HG03045 (cell line): ENCODE measurements around the gene SEMA3E.
"Not testable (repeated sequence)": the region's sequence is repeated elsewhere in the genome, so short reads cannot be mapped to it uniquely, and the experiment has no call there.

Source experiments
- ATAC-seq: cut with Tn5 transposase; IDR thresholded peaks from one replicate; pipeline ENCODE4 v1.9.1; 2021; ENCODE audit warnings: mild to moderate bottlenecking, moderate library complexity; ENCODE audit not compliant: unreplicated experiment

Gene SEMA3E

DNA sequence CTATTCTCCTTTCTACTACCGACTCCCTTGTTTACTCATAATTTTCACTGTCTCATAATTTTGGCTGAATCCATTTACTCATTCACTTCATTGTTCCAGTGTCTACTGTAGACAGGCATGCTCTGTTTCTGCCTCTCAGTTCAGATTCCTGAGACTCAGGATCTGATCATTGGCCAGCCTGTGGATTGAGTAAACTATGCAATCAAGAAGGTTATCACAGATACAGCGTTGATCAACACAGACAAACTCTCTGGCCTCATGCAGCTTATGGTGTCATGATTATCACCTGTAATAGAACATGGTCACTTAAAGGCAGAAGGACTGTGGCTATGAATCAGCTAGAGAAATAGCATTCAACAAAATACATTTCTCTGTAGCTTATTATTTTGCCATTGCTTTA is 86.0 kb downstream of the SEMA3E start:
- no peak for ATAC-seq

DNA sequence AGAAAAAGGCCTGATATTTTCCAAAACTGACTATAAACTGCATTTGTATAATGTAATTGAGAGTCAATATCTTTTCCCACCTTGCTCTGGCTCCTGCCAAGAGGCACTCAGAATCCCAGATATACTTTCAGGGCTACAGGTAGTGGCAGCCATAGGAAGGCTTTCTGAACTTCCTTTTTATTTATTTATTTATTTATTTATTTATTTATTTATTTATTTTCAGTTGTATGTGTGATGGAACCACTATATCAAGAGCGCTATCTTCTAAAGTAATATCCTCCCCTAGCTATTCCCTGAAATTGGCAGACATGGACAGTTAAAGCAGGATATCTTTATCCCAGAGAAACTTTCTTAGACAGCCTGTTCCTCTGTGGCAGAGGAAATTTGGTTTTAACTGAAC is 86.7 kb downstream of the SEMA3E start:
- ATAC-seq = no peak

DNA sequence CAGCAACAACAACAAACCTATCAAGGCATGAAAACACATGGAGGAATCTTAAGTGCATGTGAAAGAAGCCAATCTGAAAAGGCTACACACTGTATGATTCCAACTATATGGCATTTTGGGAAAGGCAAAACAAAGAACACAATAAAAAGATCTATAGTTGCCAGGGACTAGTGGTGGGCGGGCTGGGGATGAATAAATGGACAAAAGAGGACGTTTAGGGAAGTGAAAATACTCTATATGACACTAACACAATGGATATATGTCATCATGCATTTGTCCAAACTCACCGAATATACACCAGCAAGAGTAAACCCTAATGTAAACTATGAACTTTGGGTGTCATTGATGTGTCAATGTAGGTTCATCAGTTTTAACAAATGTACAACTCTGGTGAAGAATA is 89.1 kb downstream of the SEMA3E start:
- ATAC-seq = no peak

DNA sequence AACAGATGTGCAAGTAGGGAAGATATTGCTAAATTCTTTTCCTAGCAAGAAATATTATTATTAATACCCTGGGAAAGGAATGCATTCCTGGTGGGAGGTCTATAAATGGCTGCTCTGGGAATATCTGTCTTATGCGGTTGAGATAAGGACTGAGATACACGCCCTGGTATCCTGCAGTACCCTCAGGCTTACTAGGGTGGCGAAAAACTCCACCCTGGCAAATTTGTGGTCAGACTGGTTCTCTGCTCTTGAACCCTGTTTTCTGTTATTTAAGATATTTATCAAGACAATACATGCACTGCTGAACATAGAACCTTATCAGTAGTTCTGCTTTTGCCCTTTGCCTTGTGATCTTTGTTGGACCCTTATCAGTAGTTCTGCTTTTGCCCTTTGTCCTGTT is 96.4 kb downstream of the SEMA3E start:
- ATAC-seq = not testable (repeated sequence)

DNA sequence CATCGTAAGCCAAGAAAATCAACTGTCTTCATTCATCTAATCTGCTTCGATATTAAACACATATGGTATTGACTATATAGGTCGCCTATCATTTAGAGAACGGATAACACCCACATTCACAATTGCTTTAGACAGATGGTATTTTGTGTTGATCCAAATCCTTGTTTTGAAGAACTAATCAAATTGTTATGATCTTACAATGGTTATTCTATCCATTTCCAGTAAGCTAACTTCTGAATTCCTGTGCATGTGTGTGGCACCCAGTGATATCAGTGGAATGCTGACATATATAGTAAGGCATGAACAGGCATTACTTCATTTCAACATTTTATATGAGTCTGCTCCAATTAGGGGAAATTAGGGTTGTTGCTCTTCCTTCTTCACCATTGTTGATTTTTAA is 98.8 kb downstream of the SEMA3E start:
- ATAC-seq = no peak

DNA sequence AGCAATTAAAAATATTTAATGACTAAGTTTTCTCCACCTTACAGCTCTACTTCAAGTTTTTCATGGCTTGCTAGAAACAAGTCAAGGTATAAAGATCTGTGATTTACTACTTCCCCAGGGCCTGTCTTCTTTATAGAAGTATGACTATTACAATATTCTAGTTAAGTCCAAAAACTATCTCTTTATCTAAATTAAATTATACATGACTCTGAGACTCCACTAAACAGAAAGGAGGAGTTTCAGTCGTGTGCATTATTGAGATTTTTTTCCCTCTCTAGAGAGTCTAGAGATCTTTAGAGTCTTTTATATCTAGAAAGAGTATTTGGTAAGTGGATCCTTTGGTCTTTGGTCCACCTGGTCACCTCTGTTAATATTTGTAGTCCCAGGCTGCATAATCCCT is 100.7 kb downstream of the SEMA3E start:
- ATAC-seq = no peak

DNA sequence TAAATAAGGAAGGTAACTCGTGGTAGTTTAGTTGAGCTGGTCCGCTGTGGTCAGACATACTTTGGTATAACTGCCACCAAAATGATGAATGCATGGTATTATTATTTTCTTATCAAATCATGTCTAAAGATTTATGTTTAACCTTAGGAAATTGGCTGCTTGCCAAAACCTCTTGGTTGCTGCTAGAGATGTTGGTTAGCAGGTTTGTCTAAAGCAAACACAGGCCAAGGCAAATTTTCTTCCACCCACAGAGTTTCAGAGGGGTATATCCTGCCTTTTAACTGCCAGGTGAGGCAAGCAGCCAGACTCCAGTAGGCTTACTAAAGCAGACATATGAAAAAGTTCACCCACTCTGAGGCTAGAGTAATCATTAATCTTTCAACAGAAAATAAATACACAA is 101.4 kb downstream of the SEMA3E start:
- ATAC-seq = peak; percentile 87

DNA sequence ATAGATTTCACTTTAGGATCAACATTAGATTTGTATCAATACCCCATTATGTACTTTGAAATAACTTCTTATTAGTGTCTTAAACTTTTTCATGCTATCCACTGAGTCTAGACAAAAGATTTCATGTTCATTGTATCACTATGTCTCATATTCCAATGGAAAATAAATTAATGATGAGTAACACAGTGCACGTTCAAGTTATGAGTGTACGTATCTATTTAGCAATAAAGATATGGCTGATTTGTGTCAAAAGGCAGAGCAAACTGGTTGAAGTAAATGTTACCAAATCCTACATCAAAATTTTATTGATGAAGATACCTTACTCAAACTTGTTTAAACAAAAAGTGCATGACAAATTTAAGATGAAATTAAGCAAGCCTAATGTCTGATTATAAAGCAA is 102.4 kb downstream of the SEMA3E start:
- no peak for ATAC-seq

DNA sequence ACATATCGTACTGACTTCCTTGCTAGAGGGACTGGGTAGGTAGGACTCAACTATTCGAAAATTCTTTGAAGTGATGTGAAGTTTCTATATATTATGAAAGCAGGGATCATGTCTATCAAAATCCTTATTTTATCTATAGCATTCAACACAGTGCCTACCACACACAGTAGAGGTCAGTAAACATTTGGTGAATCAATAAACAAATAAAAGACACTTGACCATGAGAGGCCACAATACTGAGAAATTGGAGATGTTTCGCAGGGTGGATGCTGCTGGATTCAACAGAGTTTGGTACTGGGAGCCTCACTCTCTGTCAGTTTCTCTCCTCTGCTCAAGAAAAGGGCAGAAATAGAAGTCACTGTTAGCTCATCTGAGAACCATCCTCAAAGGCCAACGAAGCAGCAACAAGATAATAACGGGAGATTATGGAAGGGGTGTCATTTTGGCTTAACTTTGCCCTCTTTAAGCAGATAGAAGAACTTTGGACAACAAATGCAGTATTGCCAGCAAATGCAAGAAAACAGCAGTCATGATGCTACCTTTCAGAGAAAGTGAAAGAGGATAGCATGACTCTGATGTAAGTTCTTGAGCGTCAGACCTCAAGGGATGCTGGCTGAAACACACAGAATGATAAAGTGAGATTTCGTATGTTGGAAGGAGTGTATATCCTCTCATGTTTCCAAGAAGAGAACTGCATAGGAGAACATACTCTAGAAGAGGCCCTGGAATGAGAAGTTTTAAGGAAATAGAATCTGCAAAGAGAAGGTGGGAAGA is 107.6 kb downstream of the SEMA3E start:
- no peak for ATAC-seq

DNA sequence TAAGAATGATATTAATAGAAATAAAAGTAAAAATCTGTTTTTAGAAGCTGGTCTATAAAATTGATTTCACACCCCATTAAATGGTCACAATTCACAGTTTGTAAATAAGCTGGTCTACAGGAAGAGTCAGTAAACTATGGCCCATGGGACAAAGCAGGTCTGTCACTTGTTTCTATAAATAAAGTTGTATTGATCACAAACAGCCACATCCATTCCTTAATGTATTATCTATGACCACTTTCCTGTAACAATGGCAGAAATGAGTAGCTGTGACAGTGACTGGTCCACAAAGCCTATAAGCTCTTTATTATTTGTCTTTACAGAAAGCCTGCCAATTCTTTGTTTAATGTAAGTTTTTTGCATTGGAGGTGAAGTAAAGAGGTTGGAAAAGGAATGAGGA is 114.5 kb downstream of the SEMA3E start:
- no peak for ATAC-seq

DNA sequence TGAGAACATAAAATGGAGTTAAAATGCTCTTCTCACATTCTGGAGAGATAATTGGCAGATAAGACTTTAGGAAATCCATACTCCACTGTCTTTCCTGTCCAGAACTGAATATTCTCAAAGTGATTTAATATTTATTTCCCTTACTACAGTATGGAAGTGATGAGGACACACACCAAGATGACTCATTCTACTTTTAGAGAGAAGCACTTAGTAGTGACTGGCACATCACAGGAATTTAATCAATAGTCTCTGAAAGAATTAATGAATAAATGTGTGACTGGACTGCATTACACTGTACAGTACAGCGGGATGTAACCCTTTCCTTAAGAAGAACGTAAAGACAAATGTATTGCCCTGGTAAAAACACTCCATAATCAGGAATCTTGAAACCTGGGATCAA is 116.7 kb downstream of the SEMA3E start:
- ATAC-seq = no peak

DNA sequence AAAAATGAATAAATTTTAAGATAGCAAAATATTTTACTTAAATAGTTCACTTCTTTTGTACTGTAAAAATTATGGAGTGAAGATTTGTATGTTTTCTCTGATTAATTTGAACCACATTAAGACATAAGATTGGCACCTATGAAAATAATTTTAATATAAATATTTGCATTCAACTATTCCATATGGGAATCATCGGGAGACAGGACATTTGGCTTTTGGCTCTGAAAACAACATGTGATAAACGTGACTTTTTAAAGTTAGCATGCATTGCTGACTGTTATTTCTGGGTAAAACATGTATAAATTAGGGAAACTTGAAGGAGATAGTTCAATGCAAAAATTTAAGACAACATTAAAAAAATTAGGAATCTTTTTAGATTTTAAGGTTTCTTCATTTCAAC is 117.2 kb downstream of the SEMA3E start:
- no peak for ATAC-seq

DNA sequence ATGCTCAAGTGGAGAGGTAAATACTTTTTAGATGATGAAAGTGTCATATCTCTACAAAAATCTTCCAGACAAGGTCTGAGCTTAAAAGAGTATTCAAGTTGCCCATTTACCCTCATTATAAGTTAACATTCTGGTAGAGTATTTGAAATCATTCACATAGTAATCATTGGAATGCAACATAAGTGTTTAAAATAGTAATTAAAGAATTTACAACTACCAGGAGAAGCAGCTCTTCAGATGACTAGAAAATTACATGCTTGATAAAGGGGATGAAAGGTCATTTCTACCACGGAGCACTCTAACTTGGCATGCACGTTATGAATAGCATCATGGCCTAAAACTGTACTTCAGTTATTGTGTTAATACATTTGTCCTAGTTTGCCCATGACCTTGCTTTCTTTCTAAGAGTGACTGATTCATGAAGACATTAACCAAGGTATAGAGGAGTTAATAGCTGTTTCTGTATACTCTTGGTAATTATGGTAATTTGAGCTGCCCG is 120.0 kb downstream of the SEMA3E start:
- no peak for ATAC-seq

DNA sequence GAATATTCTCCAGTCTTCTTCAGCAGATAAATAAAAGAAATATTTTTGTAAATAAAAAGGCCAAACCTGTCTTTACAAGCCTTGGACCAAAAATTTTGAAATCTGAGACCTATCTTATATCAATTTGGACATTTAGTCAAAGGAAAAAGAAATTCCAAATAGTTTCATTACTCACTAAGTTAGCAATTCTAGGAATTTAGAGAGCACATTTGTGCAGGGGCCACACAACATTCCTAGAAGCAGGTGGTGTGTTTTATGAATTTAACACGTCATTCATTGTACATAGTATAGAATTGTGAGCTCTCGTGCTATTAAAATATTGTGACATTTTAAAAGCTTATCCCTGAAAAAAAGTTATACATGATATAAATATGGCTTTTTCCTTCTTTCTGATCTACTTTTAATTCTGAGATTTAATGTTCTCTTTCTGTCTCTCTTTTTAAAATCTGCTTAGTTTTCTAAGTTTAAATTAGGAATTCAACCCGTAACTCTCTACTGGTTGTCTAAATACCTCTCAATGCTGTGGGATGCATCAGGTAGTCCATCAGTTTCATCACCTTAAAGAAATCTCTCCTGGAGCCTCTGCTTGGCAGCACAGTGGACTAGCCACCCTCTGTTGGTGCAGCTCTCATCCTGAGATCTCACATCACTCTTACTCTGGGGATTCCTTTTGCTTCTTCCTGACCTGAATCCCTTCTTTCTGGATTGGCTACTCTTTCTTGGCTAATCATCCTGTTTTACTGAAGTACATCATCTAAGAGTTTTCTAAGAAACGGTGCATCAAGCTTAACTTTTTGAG is 124.5 kb downstream of the SEMA3E start:
- ATAC-seq = no peak

DNA sequence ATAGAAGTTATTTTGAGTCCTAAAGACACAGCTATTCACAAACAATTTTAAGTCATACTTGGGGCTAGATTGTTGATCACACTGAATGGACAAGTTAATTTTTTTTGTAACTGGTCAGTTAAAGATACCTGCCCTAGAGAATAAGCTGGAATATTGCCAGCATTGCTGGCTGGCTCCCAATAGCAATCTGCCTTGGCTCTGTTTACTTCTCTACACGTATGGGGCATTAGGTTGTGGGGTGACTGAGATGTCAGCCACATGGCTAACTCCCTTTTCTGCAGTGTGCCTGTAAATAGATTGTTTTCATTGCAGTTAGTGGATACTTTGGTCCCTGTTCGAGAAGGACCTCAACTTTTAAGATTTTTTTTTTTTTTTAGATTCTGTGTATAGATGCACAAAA is 128.2 kb downstream of the SEMA3E start:
- no peak for ATAC-seq

DNA sequence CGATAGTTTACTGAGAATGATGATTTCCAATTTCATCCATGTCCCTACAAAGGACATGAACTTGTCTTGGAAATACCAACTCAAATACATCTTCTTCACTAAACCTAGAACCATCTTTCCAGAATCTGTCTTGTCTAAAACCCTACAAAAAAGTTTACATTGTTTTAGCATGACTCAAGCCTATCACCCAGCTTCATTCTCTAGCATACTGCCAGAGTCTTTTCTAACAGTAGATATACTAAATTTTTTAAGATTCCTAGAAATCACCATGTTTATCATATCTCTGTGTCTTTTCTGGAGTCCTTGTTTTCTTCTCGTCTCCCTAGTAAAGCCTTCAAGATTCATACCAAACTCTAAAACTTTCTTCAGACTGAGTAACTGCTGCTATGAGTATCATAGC is 129.7 kb downstream of the SEMA3E start:
- no peak for ATAC-seq

DNA sequence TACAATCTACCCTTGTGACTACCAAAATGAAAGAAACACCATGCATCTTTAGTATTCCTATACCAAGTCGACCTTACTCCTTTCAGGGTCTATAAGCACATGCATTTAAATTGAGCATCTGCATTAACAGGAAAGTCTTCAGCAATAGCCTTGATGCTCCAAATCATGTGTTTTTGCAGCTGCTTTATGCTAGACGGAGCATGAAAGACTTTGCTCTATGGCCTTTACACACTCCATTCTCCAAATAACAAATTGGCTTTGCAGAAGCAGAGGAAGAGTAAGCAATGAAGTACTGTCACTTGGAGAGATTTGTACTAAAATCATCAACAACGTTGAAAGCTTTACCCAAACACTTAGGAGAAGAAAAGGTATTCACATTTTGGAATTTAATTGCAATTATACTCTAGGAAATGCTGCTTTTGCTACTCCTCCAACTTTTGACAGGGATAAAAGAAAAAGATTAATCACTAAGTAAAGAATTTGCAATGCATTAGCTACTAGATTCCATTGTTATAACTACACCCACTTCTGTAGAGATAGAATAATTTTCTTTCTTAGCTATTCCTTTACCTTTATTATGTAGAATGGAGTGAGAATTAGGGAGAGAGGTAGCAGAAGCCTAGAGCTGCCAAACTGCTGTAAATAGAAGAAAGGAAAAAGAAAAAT is 131.8 kb downstream of the SEMA3E start:
- no peak for ATAC-seq

DNA sequence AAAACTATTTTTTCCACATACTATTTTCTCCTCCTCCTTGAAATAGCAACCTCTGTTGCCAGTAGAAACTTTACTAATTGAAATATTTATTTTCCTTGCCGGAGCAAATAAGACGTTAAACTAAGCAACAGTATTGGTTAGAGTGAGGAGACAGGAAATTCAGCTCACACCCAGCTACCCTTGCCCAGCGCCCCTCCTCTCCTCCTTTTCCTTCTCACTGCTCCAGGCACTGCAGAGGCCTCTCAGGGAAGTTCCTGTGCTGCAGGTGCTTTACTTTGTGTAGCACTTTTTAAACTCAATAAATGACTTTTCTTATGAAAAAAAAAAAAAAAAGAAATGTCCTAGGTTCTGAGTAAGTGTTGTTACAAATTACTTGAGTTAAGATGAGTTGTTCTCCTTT is 134.0 kb downstream of the SEMA3E start:
- no peak for ATAC-seq

DNA sequence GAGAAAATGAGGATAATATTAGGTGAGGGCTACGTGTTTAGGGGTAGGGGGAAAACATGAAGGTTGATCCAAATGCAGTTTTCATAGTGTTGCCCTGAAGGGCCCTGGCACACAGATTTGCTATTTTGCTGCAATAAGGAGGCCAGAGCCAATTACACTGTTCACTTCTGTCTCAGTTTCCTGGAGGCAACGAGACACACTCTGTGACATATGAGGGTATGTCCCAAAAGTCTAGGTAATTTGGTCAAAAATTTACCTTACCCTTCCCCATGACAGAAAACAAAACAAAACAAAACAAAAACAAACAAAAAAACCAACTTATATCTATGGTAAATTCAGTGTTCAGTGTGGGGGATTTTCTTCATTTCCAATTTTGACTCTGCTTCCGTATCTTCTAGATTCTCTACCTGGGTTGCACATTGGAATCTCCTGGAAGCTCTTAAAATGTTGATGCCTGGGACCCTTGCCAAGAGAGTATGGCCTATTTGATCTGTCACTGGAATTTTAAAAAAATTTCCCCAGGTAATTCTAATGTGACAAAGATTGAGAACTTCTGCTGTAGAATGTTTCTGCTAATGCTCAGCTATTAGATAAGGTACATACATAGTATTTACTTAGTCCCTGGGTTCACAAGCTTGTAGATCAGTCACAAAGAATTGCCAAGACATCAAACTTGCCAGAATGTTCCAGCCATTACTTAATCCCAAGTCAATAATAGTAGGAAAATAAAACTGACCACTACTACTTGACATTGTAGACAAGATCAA is 139.5 kb downstream of the SEMA3E start:
- ATAC-seq = peak; percentile 55

DNA sequence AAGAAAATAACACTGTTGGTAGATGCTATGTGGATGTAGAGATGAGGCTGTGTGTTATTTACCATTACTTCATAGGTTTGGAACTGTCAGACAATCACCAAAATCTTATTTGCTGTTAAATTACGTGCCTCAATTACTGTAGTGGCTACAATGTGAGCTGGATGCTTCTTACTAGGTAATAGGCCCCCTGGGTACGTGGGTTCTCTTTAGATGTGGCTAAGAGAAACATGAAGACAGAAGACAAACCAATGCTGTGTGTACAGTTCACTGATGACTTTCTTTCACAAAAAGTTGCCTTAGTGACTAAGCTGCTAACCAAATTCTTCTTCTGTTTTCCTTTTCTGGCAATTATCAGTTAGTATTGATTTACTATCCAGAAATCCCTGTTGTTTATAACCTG is 144.6 kb downstream of the SEMA3E start:
- no peak for ATAC-seq

DNA sequence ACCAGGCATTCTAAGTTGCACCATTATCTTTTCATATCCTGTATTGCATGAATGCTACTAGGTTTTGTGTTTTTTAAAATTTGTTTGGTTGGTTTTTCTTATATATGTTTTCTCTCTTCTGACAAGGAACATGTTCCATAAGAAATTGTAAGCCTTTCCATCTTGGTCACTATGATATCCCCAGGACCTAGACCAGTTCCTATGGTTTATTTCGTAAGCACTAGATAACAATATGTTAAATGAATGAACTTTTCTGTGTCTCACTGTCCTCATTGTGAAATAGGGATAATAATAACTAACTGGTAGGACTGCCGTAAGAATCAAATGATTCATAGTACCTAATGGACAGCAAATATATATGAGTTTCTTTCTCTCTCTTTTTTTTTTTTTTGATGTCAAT is 146.3 kb downstream of the SEMA3E start:
- no peak for ATAC-seq
